Measurements from ENCODE around the gene FAM47E. TPM values are rescaled to one million over a fixed set of nuclear protein-coding genes. Genes with fewer than 3 reads are reported as not detected.
A peak's percentile ranks its signal among the peaks of the same experiment; 100 is the strongest.

Gene FAM47E
- total RNA-seq, 8 experiments from 2014 or later: 1.8 to 14.8 (median 2.7) TPM

DNA sequence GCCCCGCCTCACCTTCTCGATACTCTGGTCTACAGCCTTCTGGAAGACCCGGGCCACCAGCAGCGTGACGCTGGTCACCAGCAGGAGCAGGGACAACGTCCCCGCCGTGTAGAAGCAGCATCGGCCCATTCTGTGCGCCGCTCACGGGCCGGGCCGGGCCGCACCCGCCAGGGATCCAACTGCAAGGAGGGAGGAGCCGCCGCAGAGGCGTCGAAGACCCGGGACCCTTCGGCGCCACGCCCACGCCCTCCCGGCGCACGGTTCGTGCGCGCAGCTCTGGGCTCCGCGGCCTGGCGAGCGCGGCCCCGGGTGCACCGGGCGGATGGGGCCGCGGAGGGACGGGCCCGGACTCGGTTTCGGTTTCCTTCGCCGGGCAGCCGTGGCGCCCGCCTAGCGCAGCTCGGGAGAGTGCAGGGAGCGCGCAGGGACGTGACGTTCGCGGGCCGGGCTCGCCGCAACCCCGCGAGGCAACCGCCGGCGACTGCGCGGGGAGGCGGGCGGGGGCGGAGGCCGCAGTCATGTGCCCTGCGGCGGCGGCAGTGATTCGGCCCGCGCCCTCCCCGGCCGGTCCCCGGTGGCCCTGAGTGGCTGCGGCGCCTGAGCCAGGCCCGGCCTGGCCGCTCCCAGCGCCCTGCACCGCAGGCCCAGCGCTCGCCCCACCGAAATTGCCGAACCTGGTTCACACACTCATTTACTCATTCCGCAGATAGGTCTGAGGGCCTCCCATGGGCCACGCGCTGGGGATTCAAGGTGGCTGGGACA lies 37.9 kb upstream of the FAM47E start, which contains the start of gene SCARB2:
TSS of gene SCARB2 (minus strand) at position 410 of the 762 bp plus-strand sequence. CDS start at position 129, 281 bp downstream.
- WGBS, 10 experiments: 0% methylated on average over 5 to 18 of the region's 94 CpGs; no CpG with 5 or more reads in 6 of the 10 experiments
- peaks cover 22 to 26% of the 10 kb centered on the region in 2 donors for H3K4me1 ChIP-seq (replicated peaks in 1 of 2)
- in situ Hi-C loops (cut with MboI; ENCODE audit: low pct_unique_long_range_greater_than_20kb in 2 of 9, low sequenced_read_pairs in 9 of 9, unreplicated experiment in 9 of 9): no loop called here

DNA sequence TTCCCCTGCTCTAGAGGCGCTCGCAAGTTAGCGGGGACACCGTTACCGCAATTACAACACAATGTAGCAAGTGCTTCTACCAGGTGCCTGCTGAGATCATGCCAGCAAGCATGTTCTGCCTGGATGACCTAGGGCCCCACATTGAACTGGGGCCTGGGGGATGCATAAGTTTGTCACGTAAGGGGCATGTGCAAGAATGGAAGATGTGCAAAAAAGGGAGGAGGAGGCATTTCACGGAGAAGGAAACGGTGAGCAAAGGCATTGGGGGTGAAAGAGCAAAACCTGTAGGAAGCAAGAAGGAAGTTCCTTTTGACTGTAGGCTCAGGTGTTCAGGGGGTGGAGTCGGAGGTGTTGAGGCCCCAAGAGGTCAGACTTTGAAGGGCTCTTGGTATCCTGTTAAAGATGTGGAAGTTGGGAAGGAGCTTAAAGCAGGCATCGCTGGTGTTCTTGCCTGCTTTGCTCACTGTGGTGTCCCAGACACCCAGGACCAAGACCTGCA lies 37.3 kb upstream of the FAM47E start:
- no peak for ATAC-seq (replicated peaks in 6 of 8)
- in situ Hi-C loops (cut with MboI; ENCODE audit: low pct_unique_long_range_greater_than_20kb in 2 of 9, low sequenced_read_pairs in 9 of 9, unreplicated experiment in 9 of 9): no loop called here
- 8 to 100% (median 58%) methylated on average over 1 to 5 of the region's 10 CpGs; no CpG with 5 or more reads in 4 of the 10 experiments for WGBS, 10 experiments
- Histone ChIP-seq H3K27ac (peak overlapping the region; percentile 95), H3K4me3 (peak overlapping the region; percentile 68 to 95 (median 79)), H3K4me1 (replicated peaks in 1 of 2) (peaks cover 21 to 22% of the 10 kb centered on the region in 2 donors)

More for the DNA sequence above, 37.9 kb upstream of the FAM47E start, which contains the start of gene SCARB2:
- peak within 1 kb of the TSS; percentile 95 for H3K27ac ChIP-seq
- H3K4me3 ChIP-seq: peak within 1 kb of the TSS; percentile 68 to 95 (median 79)
- peak; percentile 83 to 92 (median 92) for ATAC-seq (replicated peaks in 6 of 8)

GRCh38 chr4:76215077-76215476 lies 36.4 kb upstream of the FAM47E start:
- ATAC-seq (replicated peaks in 6 of 8): no peak
- Histone ChIP-seq H3K27ac (peak overlapping the region in 1 of 2 donors; percentile 95), H3K4me1 (replicated peaks in 1 of 2) (peaks cover 21 to 22% of the 10 kb centered on the region in 2 donors), H3K4me3 (peak overlapping the region in 1 of 5 donors; percentile 95)
- 80 to 100% (median 95%) methylated on average over 1 to 3 of the region's 3 CpGs; no CpG with 5 or more reads in 5 of the 10 experiments for WGBS, 10 experiments
- in situ Hi-C loops (cut with MboI; ENCODE audit: low pct_unique_long_range_greater_than_20kb in 2 of 9, low sequenced_read_pairs in 9 of 9, unreplicated experiment in 9 of 9): no loop called here

DNA sequence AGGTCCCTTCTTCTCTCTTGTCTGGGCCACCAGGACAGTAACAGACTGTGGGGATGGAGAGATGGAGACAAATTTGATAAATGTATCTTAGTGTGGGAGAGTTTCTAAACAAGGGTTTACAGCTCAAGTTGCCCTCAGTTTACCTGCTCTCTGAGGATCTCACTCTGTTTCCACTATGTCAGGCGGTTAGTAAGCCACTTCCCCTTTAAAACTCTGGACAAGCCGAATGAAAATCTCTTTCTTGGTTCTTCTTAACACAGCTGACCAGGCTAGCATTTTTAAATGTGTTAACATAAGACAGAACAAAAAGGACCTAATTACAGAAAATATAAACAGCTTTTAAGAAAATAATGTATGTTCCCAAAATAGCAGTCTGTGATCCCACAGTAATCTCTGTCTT lies 35.0 kb upstream of the FAM47E start:
- 57 to 100% (median 94%) methylated on average over 1 to 2 of the region's 2 CpGs; no CpG with 5 or more reads in 3 of the 10 experiments for WGBS, 10 experiments
- Histone ChIP-seq H3K27ac (no peak overlapping the region), H3K4me3 (no peak overlapping the region), H3K4me1 (replicated peaks in 1 of 2) (peaks cover 12 to 14% of the 10 kb centered on the region in 2 donors)
- ATAC-seq (replicated peaks in 6 of 8): no peak
- in situ Hi-C loops (cut with MboI; ENCODE audit: low pct_unique_long_range_greater_than_20kb in 2 of 9, low sequenced_read_pairs in 9 of 9, unreplicated experiment in 9 of 9): no loop called here

DNA sequence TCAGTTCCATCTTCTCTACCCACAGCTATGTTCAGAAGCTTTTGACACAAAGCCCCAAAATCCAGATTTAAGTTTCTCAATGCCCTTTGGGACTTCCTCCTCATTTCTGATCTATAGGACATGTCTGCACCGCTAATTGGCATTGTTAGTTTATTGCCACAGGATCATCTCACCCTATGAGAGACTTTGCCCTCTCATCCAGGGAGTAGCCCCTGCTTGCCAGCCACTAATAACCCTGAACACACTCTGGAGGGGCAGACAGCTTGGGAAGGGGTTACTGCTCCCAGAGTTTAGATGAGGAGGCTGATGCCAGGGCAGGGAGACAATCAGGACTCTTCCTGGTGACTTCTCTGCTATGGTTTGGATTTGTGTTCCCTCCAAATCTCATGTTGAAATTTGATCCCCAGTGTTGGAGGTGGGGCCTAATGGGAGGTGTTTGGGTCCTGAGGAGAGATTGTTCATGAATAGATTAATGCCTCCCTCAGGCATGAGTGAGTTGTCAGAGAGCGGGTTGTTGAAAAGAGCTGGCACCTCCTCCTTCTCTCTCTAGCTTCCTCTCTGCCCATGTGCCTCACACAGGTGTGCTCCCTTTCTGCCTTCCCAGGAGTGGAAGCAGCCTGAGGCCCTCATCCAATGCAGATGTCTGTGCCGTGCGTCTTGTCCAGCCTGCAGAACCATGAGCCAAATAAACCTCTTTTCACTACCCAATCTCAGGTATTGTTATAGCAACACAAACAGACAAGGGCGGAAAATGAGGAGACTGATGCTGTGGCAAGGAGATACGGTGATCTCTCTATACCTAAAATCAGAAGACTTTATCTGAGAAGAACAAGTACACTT lies 34.3 kb upstream of the FAM47E start:
- Histone ChIP-seq H3K4me3 (no peak overlapping the region), H3K4me1 (replicated peaks in 1 of 2) (peaks cover 10 to 12% of the 10 kb centered on the region in 2 donors), H3K27ac (no peak overlapping the region)
- ATAC-seq (replicated peaks in 6 of 8): no peak
- in situ Hi-C loops (cut with MboI; ENCODE audit: low pct_unique_long_range_greater_than_20kb in 2 of 9, low sequenced_read_pairs in 9 of 9, unreplicated experiment in 9 of 9): no loop called here
- 89 to 100% (median 100%) methylated on average over 1 to 5 of the region's 6 CpGs; no CpG with 5 or more reads in 2 of the 10 experiments for WGBS, 10 experiments

DNA sequence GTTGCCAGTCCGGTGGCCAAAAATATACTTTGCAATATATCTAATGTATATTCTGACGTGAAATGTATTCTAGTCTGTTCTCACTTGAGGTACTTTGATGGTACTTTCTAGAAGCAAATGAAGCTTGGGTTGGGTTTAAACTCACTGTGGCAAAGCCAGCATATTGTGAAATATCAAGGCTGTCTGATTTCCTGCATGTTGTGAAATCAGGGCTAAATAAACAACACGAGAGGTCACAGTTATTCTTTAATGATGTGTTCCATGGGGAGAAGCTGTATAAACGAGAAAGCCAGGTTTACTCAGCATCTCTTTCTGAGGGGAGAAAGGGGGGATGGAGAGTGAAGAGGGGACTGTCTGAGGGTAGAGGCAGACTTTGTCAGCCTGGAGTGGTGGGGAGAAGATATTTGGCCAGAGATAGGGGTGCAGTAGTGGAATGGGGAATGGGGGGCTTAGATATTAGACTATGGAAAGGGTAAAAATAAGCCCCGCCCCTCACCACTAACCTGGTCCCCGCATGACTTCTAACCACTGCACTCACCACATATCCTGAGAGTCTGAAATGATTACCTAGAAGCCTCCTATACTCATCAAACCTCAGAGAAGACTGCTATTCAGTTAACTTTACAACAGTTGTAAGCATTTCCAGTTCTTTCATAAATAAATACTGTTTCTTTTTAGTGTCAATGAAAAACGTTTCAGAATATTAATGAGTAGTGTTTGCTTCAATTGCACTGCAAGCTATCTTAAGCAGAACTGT lies 32.0 kb upstream of the FAM47E start:
- WGBS, 10 experiments: 0 to 83% (median 64%) methylated on average over 2 to 5 of the region's 7 CpGs
- Histone ChIP-seq H3K4me3 (no peak overlapping the region), H3K27ac (no peak overlapping the region), H3K4me1 (replicated peaks in 1 of 2) (peaks cover 6 to 8% of the 10 kb centered on the region in 2 donors)
- in situ Hi-C loops (cut with MboI; ENCODE audit: low pct_unique_long_range_greater_than_20kb in 2 of 9, low sequenced_read_pairs in 9 of 9, unreplicated experiment in 9 of 9): no loop called here
- ATAC-seq (replicated peaks in 6 of 8): peak in 2 of 8 experiments; percentile 48 to 55

DNA sequence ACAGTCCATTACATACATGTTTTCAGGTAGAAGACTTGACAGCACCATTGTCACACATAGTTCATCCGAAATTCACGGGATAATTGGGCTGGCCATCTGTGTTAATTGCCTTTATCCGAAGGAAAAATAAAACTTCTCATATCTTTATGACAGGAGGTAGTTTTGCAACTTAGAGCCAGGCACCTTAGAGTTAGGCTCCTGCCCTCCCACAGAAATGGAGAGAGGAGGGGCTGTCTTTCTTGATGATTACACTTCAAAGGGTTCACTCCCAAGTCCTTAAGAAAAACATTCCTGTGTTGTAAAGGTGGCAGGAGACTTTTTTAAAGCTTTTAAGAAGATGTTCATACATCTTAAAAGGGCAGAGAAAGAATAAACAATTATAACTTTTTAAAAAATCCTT lies 27.4 kb upstream of the FAM47E start:
- 41 to 100% (median 98%) methylated on average over 1 to 3 of the region's 3 CpGs; no CpG with 5 or more reads in 4 of the 10 experiments for WGBS, 10 experiments
- no peak for ATAC-seq (replicated peaks in 6 of 8)
- in situ Hi-C loops (cut with MboI; ENCODE audit: low pct_unique_long_range_greater_than_20kb in 2 of 9, low sequenced_read_pairs in 9 of 9, unreplicated experiment in 9 of 9): no loop called here
- H3K4me1 ChIP-seq (replicated peaks in 1 of 2): no peaks in the 10 kb centered on the region
- no peak overlapping the region for H3K27ac ChIP-seq
- no peak overlapping the region for H3K4me3 ChIP-seq

DNA sequence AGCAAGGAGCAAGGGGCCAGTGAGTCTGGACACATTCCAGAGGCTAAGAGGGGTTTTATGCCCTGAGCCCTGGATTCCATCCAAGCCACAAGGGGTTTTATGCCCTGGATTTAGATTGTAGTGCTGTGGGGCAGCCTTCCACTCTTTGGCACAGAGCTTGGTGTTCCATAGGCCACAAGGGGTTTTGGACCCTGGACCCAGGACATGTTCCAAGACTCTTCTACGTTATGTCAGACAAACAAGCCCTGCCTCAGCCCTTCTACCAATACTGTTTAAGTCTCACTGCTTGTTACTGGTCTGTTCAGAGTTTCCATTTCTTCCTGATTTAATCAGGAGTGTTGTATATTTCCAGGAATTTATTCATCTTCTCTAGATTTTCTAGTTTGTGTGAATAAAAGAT lies 25.1 kb upstream of the FAM47E start:
- Histone ChIP-seq H3K27ac (no peak overlapping the region), H3K4me3 (no peak overlapping the region), H3K4me1 (replicated peaks in 1 of 2) (no peaks in the 10 kb centered on the region)
- ATAC-seq (replicated peaks in 6 of 8): no peak
- in situ Hi-C loops (cut with MboI; ENCODE audit: low pct_unique_long_range_greater_than_20kb in 2 of 9, low sequenced_read_pairs in 9 of 9, unreplicated experiment in 9 of 9): no loop called here
- WGBS, 10 experiments: 0% methylated on average over 1 of the region's 1 CpG; no CpG with 5 or more reads in 3 of the 10 experiments

GRCh38 chr4:76232681-76233080 lies 18.8 kb upstream of the FAM47E start:
- Histone ChIP-seq H3K4me3 (no peak overlapping the region), H3K4me1 (replicated peaks in 1 of 2) (peaks cover 8 to 12% of the 10 kb centered on the region in 2 donors), H3K27ac (no peak overlapping the region)
- peak in 2 of 8 experiments; percentile 16 to 31 for ATAC-seq (replicated peaks in 6 of 8)
- WGBS, 10 experiments: 57 to 100% (median 89%) methylated on average over 1 of the region's 1 CpG; no CpG with 5 or more reads in 3 of the 10 experiments
- in situ Hi-C loops (cut with MboI; ENCODE audit: low pct_unique_long_range_greater_than_20kb in 2 of 9, low sequenced_read_pairs in 9 of 9, unreplicated experiment in 9 of 9): no loop called here

- Histone ChIP-seq H3K4me3 (no peak overlapping the region), H3K4me1 (replicated peaks in 1 of 2) (peaks cover 8 to 12% of the 10 kb centered on the region in 2 donors), H3K27ac (no peak overlapping the region)
- in situ Hi-C loops (cut with MboI; ENCODE audit: low pct_unique_long_range_greater_than_20kb in 2 of 9, low sequenced_read_pairs in 9 of 9, unreplicated experiment in 9 of 9): no loop called here
- WGBS, 10 experiments: 0 to 75% (median 62%) methylated on average over 1 to 4 of the region's 4 CpGs
- ATAC-seq (replicated peaks in 6 of 8): peak in 3 of 8 experiments; percentile 38 to 74 (median 66)
Measured at GRCh38 chr4:76233083-76233482, 18.4 kb upstream of the FAM47E start.

DNA sequence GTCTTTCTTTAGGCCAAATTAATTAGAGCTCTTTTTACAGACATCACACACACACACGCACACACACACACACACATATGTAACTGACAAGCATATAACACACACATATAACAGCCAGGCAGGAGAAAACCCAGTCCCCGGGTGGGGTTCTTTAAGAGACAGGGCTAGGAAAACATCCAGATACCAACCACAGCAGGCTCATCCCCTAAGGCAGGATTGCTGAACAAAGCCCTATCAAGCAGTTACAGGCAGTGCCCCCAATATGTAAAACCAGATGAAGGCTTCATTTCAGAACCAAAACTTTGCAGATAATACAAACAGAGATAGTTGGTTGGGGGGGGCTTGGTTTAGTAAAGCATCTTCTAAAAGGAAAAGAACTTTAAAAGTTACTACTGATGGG lies 18.0 kb upstream of the FAM47E start:
- in situ Hi-C loops (cut with MboI; ENCODE audit: low pct_unique_long_range_greater_than_20kb in 2 of 9, low sequenced_read_pairs in 9 of 9, unreplicated experiment in 9 of 9): no loop called here
- 0 to 80% (median 15%) methylated on average over 1 to 2 of the region's 2 CpGs; no CpG with 5 or more reads in 4 of the 10 experiments for WGBS, 10 experiments
- no peak overlapping the region for H3K27ac ChIP-seq
- H3K4me1 ChIP-seq (replicated peaks in 1 of 2): peaks cover 8 to 12% of the 10 kb centered on the region in 2 donors
- H3K4me3 ChIP-seq: peak overlapping the region in 1 of 5 donors; percentile 11
- peak in 6 of 8 experiments; percentile 36 to 90 (median 76) for ATAC-seq (replicated peaks in 6 of 8)
